Stimulated activated memory B cell treated with anti-CD40 and anti-IgM and Interleukin-4, amounts not matched to agents 10 μg/mL and 1 μg/mL and 100 μg/mL, for 72 hours (primary cell): ENCODE results near the gene YES1.
"Not testable (repeated sequence)": the region's sequence is repeated elsewhere in the genome, so short reads cannot be mapped to it uniquely, and the experiment has no call there.

Source experiments
- ATAC-seq: fragments of 150-1000 bp; cut with Tn5 transposase; 2 replicates; pipeline ENCODE4 v1.10.0; 2021
- H3K27ac Mint-ChIP-seq: one replicate; pipeline ENCODE4 v1.8.0; 2022; ENCODE audit warnings: mild to moderate bottlenecking, mixed read lengths
- H3K27me3 Mint-ChIP-seq: one replicate; pipeline ENCODE4 v1.8.0; 2022; ENCODE audit warnings: mixed read lengths
- H3K36me3 Mint-ChIP-seq: one replicate; pipeline ENCODE4 v1.8.0; 2022; ENCODE audit warnings: mixed read lengths
- H3K4me1 Mint-ChIP-seq: one replicate; pipeline ENCODE4 v1.8.0; 2022; ENCODE audit warnings: mixed read lengths
- H3K4me3 Mint-ChIP-seq: one replicate; pipeline ENCODE4 v1.8.0; 2022; ENCODE audit warnings: mild to moderate bottlenecking, moderate library complexity, mixed read lengths
- H3K9me3 Mint-ChIP-seq: one replicate; pipeline ENCODE4 v1.8.0; 2022; ENCODE audit warnings: mixed read lengths

Gene YES1

GRCh38 chr18:811182-811891 is 705 bp downstream of the YES1 start:
- Mint-ChIP-seq H3K4me3 (peak overlapping the region; percentile 66), H3K36me3 (peaks cover 4% of the 10 kb centered on the region), H3K27me3 (peaks cover 73% of the 10 kb centered on the region), H3K4me1 (peaks cover 19% of the 10 kb centered on the region), H3K9me3 (peaks cover 8% of the 10 kb centered on the region), H3K27ac (no peak overlapping the region)
- ATAC-seq, result no peak

- Mint-ChIP-seq H3K27ac (no peak overlapping the region), H3K36me3 (peaks cover 4% of the 10 kb centered on the region), H3K4me1 (peaks cover 19% of the 10 kb centered on the region), H3K4me3 (no peak overlapping the region), H3K27me3 (peaks cover 70% of the 10 kb centered on the region), H3K9me3 (peaks cover 8% of the 10 kb centered on the region)
- no peak for ATAC-seq
These were observed 1.9 kb downstream of the YES1 start for GRCh38 chr18:809985-810642.

GRCh38 chr18:809228-809627 is 2.8 kb downstream of the YES1 start:
- H3K9me3 Mint-ChIP-seq, H3K36me3 Mint-ChIP-seq, H3K27ac Mint-ChIP-seq, H3K4me3 Mint-ChIP-seq, ATAC-seq: not testable (repeated sequence)
- Mint-ChIP-seq H3K27me3 (peaks cover 61% of the 10 kb centered on the region), H3K4me1 (peaks cover 19% of the 10 kb centered on the region)

- ATAC-seq, result no peak
- Mint-ChIP-seq H3K4me3 (no peak overlapping the region), H3K27me3 (peaks cover 61% of the 10 kb centered on the region), H3K27ac (no peak overlapping the region), H3K9me3 (peaks cover 8% of the 10 kb centered on the region), H3K4me1 (peaks cover 17% of the 10 kb centered on the region), H3K36me3 (peaks cover 4% of the 10 kb centered on the region)
These were observed 3.5 kb downstream of the YES1 start for GRCh38 chr18:808502-808901.

GRCh38 chr18:808086-808485 is 4.0 kb downstream of the YES1 start:
- H3K4me1 Mint-ChIP-seq, result peaks cover 13% of the 10 kb centered on the region
- H3K27me3 Mint-ChIP-seq, result peaks cover 58% of the 10 kb centered on the region
- ATAC-seq, result no peak
- H3K4me3 Mint-ChIP-seq, result no peak overlapping the region
- no peak overlapping the region for H3K27ac Mint-ChIP-seq
- peaks cover 8% of the 10 kb centered on the region for H3K9me3 Mint-ChIP-seq
- peaks cover 4% of the 10 kb centered on the region for H3K36me3 Mint-ChIP-seq

GRCh38 chr18:805755-806110 is 6.3 kb downstream of the YES1 start:
- no peak overlapping the region for H3K4me3 Mint-ChIP-seq
- H3K27me3 Mint-ChIP-seq, result peaks cover 40% of the 10 kb centered on the region
- no peak overlapping the region for H3K27ac Mint-ChIP-seq
- H3K36me3 Mint-ChIP-seq, result no peaks in the 10 kb centered on the region
- H3K4me1 Mint-ChIP-seq, result no peaks in the 10 kb centered on the region
- ATAC-seq, result no peak
- H3K9me3 Mint-ChIP-seq, result peaks cover 3% of the 10 kb centered on the region

GRCh38 chr18:805008-805754 is 6.9 kb downstream of the YES1 start:
- H3K27me3 Mint-ChIP-seq, result peaks cover 40% of the 10 kb centered on the region
- ATAC-seq, result no peak
- peaks cover 3% of the 10 kb centered on the region for H3K9me3 Mint-ChIP-seq

GRCh38 chr18:801137-801536 is 10.9 kb downstream of the YES1 start:
- Mint-ChIP-seq H3K4me1 (no peaks in the 10 kb centered on the region), H3K27me3 (peaks cover 16% of the 10 kb centered on the region), H3K9me3 (no peaks in the 10 kb centered on the region), H3K36me3 (no peaks in the 10 kb centered on the region), H3K4me3 (no peak overlapping the region), H3K27ac (no peak overlapping the region)
- ATAC-seq, result no peak

More at GRCh38 chr18:805008-805754, 6.9 kb downstream of the YES1 start:
- H3K4me3 Mint-ChIP-seq, result no peak overlapping the region
- no peak overlapping the region for H3K27ac Mint-ChIP-seq
- no peaks in the 10 kb centered on the region for H3K36me3 Mint-ChIP-seq
- no peaks in the 10 kb centered on the region for H3K4me1 Mint-ChIP-seq

GRCh38 chr18:799943-800342 is 12.1 kb downstream of the YES1 start:
- Mint-ChIP-seq H3K27ac (no peak overlapping the region), H3K27me3 (peaks cover 9% of the 10 kb centered on the region), H3K4me3 (no peak overlapping the region), H3K36me3 (no peaks in the 10 kb centered on the region), H3K4me1 (no peaks in the 10 kb centered on the region), H3K9me3 (no peaks in the 10 kb centered on the region)
- ATAC-seq, result no peak

- not testable (repeated sequence) for H3K27ac Mint-ChIP-seq, H3K4me3 Mint-ChIP-seq, H3K27me3 Mint-ChIP-seq, H3K4me1 Mint-ChIP-seq, ATAC-seq, H3K36me3 Mint-ChIP-seq, H3K9me3 Mint-ChIP-seq
These were observed 16.7 kb downstream of the YES1 start for GRCh38 chr18:795383-795782.

GRCh38 chr18:789397-789796 is 22.6 kb downstream of the YES1 start:
- no peaks in the 10 kb centered on the region for H3K9me3 Mint-ChIP-seq
- no peaks in the 10 kb centered on the region for H3K4me1 Mint-ChIP-seq
- no peak overlapping the region for H3K4me3 Mint-ChIP-seq
- ATAC-seq, result no peak
- H3K27me3 Mint-ChIP-seq, result no peaks in the 10 kb centered on the region
- H3K27ac Mint-ChIP-seq, result no peak overlapping the region
- H3K36me3 Mint-ChIP-seq, result no peaks in the 10 kb centered on the region

- Mint-ChIP-seq H3K4me1 (no peaks in the 10 kb centered on the region), H3K9me3 (no peaks in the 10 kb centered on the region), H3K36me3 (no peaks in the 10 kb centered on the region), H3K27me3 (peaks cover 9% of the 10 kb centered on the region), H3K4me3 (no peak overlapping the region), H3K27ac (no peak overlapping the region)
- ATAC-seq, result no peak
These were observed 26.8 kb downstream of the YES1 start for GRCh38 chr18:785242-785641.

GRCh38 chr18:784470-785172 is 27.4 kb downstream of the YES1 start:
- ATAC-seq, result no peak
- no peaks in the 10 kb centered on the region for H3K4me1 Mint-ChIP-seq
- H3K4me3 Mint-ChIP-seq, result no peak overlapping the region
- H3K36me3 Mint-ChIP-seq, result no peaks in the 10 kb centered on the region
- peaks cover 9% of the 10 kb centered on the region for H3K27me3 Mint-ChIP-seq
- H3K27ac Mint-ChIP-seq, result no peak overlapping the region
- H3K9me3 Mint-ChIP-seq, result no peaks in the 10 kb centered on the region

GRCh38 chr18:778194-778927 is 33.7 kb downstream of the YES1 start:
- no peaks in the 10 kb centered on the region for H3K36me3 Mint-ChIP-seq
- no peak overlapping the region for H3K27ac Mint-ChIP-seq
- peaks cover 17% of the 10 kb centered on the region for H3K27me3 Mint-ChIP-seq
- no peak overlapping the region for H3K4me3 Mint-ChIP-seq
- no peak for ATAC-seq
- no peaks in the 10 kb centered on the region for H3K4me1 Mint-ChIP-seq
- H3K9me3 Mint-ChIP-seq, result no peaks in the 10 kb centered on the region

GRCh38 chr18:777021-777420 is 35.0 kb downstream of the YES1 start:
- H3K9me3 Mint-ChIP-seq, result no peaks in the 10 kb centered on the region
- no peak for ATAC-seq
- no peak overlapping the region for H3K27ac Mint-ChIP-seq
- peaks cover 13% of the 10 kb centered on the region for H3K27me3 Mint-ChIP-seq
- H3K36me3 Mint-ChIP-seq, result no peaks in the 10 kb centered on the region
- H3K4me1 Mint-ChIP-seq, result no peaks in the 10 kb centered on the region
- no peak overlapping the region for H3K4me3 Mint-ChIP-seq
